ENCODE measurements around the gene SLC2A4. TPM values are rescaled to one million over a fixed set of nuclear protein-coding genes. Genes with fewer than 3 reads are reported as not detected.

SLC2A4 gene
- total RNA-seq, 1 donor from 2014 or later: 0.30 TPM

DNA sequence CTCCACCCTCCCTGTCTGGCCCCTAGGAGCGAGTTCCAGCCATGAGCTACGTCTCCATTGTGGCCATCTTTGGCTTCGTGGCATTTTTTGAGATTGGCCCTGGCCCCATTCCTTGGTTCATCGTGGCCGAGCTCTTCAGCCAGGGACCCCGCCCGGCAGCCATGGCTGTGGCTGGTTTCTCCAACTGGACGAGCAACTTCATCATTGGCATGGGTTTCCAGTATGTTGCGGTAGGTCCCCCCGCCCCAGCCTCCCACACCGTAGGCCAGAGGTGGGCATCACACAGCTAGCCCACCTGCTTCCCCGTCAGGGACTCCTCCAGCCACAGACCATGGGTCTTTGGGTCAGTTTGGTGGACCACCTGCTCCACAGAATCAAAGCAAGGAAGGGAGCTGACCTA, 4.2 kb downstream of the SLC2A4 start:
- no peaks in the 10 kb centered on the region for H4K20me1 ChIP-seq (ENCODE audit: insufficient read depth, low read length)
- no peak overlapping the region for H3K4me3 ChIP-seq (ENCODE audit: insufficient read depth, low read depth, low read length)
- Mint-ChIP-seq H3K4me1 (ENCODE audit: low read depth, unreplicated experiment) (no peaks in the 10 kb centered on the region), H3K9me3 (ENCODE audit: unreplicated experiment) (no peaks in the 10 kb centered on the region), H3K4me3 (ENCODE audit: unreplicated experiment) (no peak overlapping the region), H3K27ac (ENCODE audit: unreplicated experiment) (no peak overlapping the region), H3K27me3 (ENCODE audit: low read depth, unreplicated experiment) (peaks cover 66% of the 10 kb centered on the region), H3K36me3 (ENCODE audit: low read depth, unreplicated experiment) (peaks cover 2% of the 10 kb centered on the region)
- H3K4me2 ChIP-seq (ENCODE audit: low read length): no peak overlapping the region
- no peak for DNase-seq (ENCODE audit: low read depth)
- H2AFZ ChIP-seq (ENCODE audit: low read depth, low read length): no peak overlapping the region
- H3K4me1 ChIP-seq (ENCODE audit: insufficient read depth, low read length): peaks cover 13% of the 10 kb centered on the region
- H3K9me3 ChIP-seq (ENCODE audit: insufficient read depth, low read depth, low read length): no peaks in the 10 kb centered on the region
- peaks cover 37% of the 10 kb centered on the region for H3K27me3 ChIP-seq (ENCODE audit: insufficient read depth, low read length)
- no peaks in the 10 kb centered on the region for H3K79me2 ChIP-seq (ENCODE audit: insufficient read depth, low read length)
- no peak for TF ChIP-seq EZH2 (IDR thresholded peaks at IDR 0.05; ENCODE audit: insufficient read depth, low read length)
- TF ChIP-seq, protein P1, sequence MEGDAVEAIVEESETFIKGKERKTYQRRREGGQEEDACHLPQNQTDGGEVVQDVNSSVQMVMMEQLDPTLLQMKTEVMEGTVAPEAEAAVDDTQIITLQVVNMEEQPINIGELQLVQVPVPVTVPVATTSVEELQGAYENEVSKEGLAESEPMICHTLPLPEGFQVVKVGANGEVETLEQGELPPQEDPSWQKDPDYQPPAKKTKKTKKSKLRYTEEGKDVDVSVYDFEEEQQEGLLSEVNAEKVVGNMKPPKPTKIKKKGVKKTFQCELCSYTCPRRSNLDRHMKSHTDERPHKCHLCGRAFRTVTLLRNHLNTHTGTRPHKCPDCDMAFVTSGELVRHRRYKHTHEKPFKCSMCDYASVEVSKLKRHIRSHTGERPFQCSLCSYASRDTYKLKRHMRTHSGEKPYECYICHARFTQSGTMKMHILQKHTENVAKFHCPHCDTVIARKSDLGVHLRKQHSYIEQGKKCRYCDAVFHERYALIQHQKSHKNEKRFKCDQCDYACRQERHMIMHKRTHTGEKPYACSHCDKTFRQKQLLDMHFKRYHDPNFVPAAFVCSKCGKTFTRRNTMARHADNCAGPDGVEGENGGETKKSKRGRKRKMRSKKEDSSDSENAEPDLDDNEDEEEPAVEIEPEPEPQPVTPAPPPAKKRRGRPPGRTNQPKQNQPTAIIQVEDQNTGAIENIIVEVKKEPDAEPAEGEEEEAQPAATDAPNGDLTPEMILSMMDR (IDR thresholded peaks at IDR 0.05; ENCODE audit: insufficient read depth, low read depth, low read length): no peak
- H3K9ac ChIP-seq (ENCODE audit: low read length): no peak overlapping the region
- FAIRE-seq: no peak
- H3K27ac ChIP-seq (ENCODE audit: low read depth, low read length): no peak overlapping the region
- H3K36me3 ChIP-seq (ENCODE audit: insufficient read depth, low read length): no peaks in the 10 kb centered on the region

DNA sequence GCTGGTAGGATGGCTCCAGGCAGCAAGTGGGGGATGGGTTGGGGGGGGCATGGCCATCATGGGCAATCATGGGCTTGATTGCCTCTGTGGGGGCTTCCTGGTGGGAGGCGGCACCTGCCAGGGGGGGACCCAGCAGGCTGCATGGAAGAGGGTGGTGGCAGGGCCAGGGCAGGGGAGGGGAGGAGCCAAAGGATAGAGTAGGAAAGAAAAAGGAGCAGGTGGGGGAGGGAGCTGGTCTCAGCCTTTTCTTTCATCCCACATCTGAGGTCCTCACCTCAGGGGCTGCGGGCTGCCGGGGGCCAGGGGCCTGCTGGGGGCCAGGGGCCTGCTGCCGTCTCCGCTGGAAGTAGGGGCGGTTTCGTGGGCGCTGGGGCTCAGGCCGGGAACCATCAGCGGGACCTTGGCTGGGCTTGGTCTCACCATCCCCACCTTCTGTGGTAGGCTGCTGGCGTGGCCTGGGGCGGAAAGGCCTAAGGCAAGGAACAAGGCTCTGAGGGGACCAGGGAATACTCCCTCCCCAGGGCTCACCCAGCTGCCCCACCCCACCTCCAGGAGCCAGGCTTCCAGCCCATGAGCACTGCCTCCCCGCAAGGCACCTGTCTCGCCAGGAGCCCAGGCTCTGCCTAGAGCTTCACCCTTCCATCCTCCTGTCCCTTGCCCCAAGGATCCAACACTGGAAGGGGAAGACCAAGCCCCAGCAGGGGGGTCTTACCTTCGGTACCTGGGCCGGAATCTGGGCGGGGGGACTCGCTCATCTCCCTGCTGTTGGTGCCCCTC, 7.9 kb downstream of the SLC2A4 start:
- Mint-ChIP-seq H3K4me1 (ENCODE audit: low read depth, unreplicated experiment) (peaks cover 2% of the 10 kb centered on the region), H3K27ac (ENCODE audit: unreplicated experiment) (no peak overlapping the region), H3K36me3 (ENCODE audit: low read depth, unreplicated experiment) (peaks cover 2% of the 10 kb centered on the region), H3K4me3 (ENCODE audit: unreplicated experiment) (no peak overlapping the region), H3K9me3 (ENCODE audit: unreplicated experiment) (no peaks in the 10 kb centered on the region), H3K27me3 (ENCODE audit: low read depth, unreplicated experiment) (peaks cover 72% of the 10 kb centered on the region)
- H3K4me1 ChIP-seq (ENCODE audit: insufficient read depth, low read length): no peaks in the 10 kb centered on the region
- FAIRE-seq: no peak
- H3K27me3 ChIP-seq (ENCODE audit: insufficient read depth, low read length): peaks cover 55% of the 10 kb centered on the region
- H3K9me3 ChIP-seq (ENCODE audit: insufficient read depth, low read depth, low read length): no peaks in the 10 kb centered on the region
- H2AFZ ChIP-seq (ENCODE audit: low read depth, low read length): no peak overlapping the region
- H3K79me2 ChIP-seq (ENCODE audit: insufficient read depth, low read length): no peaks in the 10 kb centered on the region
- H3K4me2 ChIP-seq (ENCODE audit: low read length): no peak overlapping the region
- no peak overlapping the region for H3K4me3 ChIP-seq (ENCODE audit: insufficient read depth, low read depth, low read length)
- no peaks in the 10 kb centered on the region for H3K36me3 ChIP-seq (ENCODE audit: insufficient read depth, low read length)
- DNase-seq (ENCODE audit: low read depth): no peak
- TF ChIP-seq, protein P1 (IDR thresholded peaks at IDR 0.05; ENCODE audit: insufficient read depth, low read depth, low read length): no peak
- no peak for TF ChIP-seq EZH2 (IDR thresholded peaks at IDR 0.05; ENCODE audit: insufficient read depth, low read length)
- H3K9ac ChIP-seq (ENCODE audit: low read length): no peak overlapping the region
- no peaks in the 10 kb centered on the region for H4K20me1 ChIP-seq (ENCODE audit: insufficient read depth, low read length)
- no peak overlapping the region for H3K27ac ChIP-seq (ENCODE audit: low read depth, low read length)

DNA sequence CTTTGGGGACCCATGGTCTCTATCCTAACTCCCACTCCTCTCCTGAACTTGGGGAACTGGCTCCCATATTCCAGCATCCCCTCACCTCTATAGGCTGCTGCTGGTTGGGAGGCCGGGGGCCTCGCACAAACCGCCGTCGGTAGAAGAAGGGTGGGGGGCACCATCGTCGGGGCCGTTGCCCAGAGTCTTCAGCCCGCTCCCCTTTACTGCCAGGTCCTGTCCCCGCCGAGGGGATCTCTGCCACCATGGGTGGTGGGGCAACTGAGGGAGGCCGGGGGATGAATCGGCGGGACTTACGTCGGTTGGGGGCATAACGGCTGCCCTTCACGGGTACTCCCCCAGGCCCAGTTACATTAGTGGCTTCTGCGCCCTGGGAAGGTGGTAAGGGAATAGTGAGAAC, 8.6 kb downstream of the SLC2A4 start:
- no peaks in the 10 kb centered on the region for H3K9me3 Mint-ChIP-seq (ENCODE audit: unreplicated experiment)
- no peaks in the 10 kb centered on the region for H4K20me1 ChIP-seq (ENCODE audit: insufficient read depth, low read length)
- no peak overlapping the region for H3K4me3 Mint-ChIP-seq (ENCODE audit: unreplicated experiment)
- H3K4me2 ChIP-seq (ENCODE audit: low read length): no peak overlapping the region
- no peak overlapping the region for H3K27ac Mint-ChIP-seq (ENCODE audit: unreplicated experiment)
- H3K4me1 ChIP-seq (ENCODE audit: insufficient read depth, low read length): peaks cover 3% of the 10 kb centered on the region
- peaks cover 55% of the 10 kb centered on the region for H3K27me3 ChIP-seq (ENCODE audit: insufficient read depth, low read length)
- no peaks in the 10 kb centered on the region for H3K9me3 ChIP-seq (ENCODE audit: insufficient read depth, low read depth, low read length)
- no peaks in the 10 kb centered on the region for H3K36me3 ChIP-seq (ENCODE audit: insufficient read depth, low read length)
- TF ChIP-seq, protein P1 (IDR thresholded peaks at IDR 0.05; ENCODE audit: insufficient read depth, low read depth, low read length): no peak
- TF ChIP-seq EZH2 (IDR thresholded peaks at IDR 0.05; ENCODE audit: insufficient read depth, low read length): no peak
- DNase-seq (ENCODE audit: low read depth) (no peak), FAIRE-seq (no peak)
- H3K79me2 ChIP-seq (ENCODE audit: insufficient read depth, low read length): no peaks in the 10 kb centered on the region
- H3K36me3 Mint-ChIP-seq (ENCODE audit: low read depth, unreplicated experiment): peaks cover 2% of the 10 kb centered on the region
- no peak overlapping the region for H3K27ac ChIP-seq (ENCODE audit: low read depth, low read length)
- no peak overlapping the region for H3K4me3 ChIP-seq (ENCODE audit: insufficient read depth, low read depth, low read length)
- H3K27me3 Mint-ChIP-seq (ENCODE audit: low read depth, unreplicated experiment): peaks cover 72% of the 10 kb centered on the region
- no peak overlapping the region for H2AFZ ChIP-seq (ENCODE audit: low read depth, low read length)
- H3K4me1 Mint-ChIP-seq (ENCODE audit: low read depth, unreplicated experiment): peaks cover 2% of the 10 kb centered on the region
- no peak overlapping the region for H3K9ac ChIP-seq (ENCODE audit: low read length)

All from astrocyte (in vitro differentiated cells and primary cell).